NCI-H774 (cell line): ENCODE data around the gene CLASP1.

Experiments used
- DNase-seq: peaks from one replicate; lab custom pipeline; 2025; lab: John Stamatoyannopoulos, UW

Gene CLASP1

GRCh38 chr2:121287956-121288355 is 361.3 kb downstream of the CLASP1 start:
- no peak for DNase-seq
